T-helper 2 cell treated with Interferon-gamma antibody and Interleukin-4, amounts not matched to agents 5 μg/mL and 100 μg/mL, for 36 hours (primary cell): Measurements from ENCODE around the gene FBXL13.
"Not testable (repeated sequence)": the region's sequence is repeated elsewhere in the genome, so short reads cannot be mapped to it uniquely, and the experiment has no call there.

ENCODE experiments used
- DNase-seq: peaks from one replicate; pipeline ENCODE4 v3.0.0; 2021; ENCODE audit warnings: low spot score
- H3K27ac Mint-ChIP-seq: one replicate; pipeline ENCODE4 v1.8.0; 2021; ENCODE audit warnings: mild to moderate bottlenecking, mixed read lengths
- H3K27me3 Mint-ChIP-seq: one replicate; pipeline ENCODE4 v1.8.0; 2021; ENCODE audit warnings: low read depth, mixed read lengths
- H3K36me3 Mint-ChIP-seq: one replicate; pipeline ENCODE4 v1.8.0; 2021; ENCODE audit warnings: low read depth, mixed read lengths
- H3K4me1 Mint-ChIP-seq: one replicate; pipeline ENCODE4 v1.8.0; 2021; ENCODE audit warnings: low read depth, mixed read lengths
- H3K4me3 Mint-ChIP-seq: one replicate; pipeline ENCODE4 v1.8.0; 2022; ENCODE audit warnings: mild to moderate bottlenecking, moderate library complexity, mixed read lengths
- H3K9me3 Mint-ChIP-seq: one replicate; pipeline ENCODE4 v1.8.0; 2021; ENCODE audit warnings: mixed read lengths

The FBXL13 gene

DNA sequence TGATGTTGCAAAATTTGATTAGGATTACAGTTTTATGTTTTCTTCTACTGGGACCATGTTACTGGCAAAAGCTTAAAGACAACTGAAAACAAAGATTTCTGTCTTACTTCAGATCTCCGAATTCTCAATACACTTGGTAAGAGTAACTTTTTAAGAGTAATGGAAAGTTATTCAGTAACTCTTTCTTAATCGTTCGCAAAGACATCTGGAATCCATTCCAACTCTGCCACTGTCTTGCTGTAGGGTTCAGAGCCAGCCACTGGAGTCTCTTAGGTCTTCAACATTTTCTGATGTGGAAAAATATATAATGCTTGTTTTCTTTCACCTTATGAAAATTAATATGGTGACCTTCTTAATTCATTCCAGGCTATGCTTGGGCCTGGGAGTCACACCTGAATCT, 295.9 kb downstream of the FBXL13 start:
- not testable (repeated sequence) for H3K4me3 Mint-ChIP-seq, H3K27me3 Mint-ChIP-seq, H3K9me3 Mint-ChIP-seq, H3K4me1 Mint-ChIP-seq, H3K27ac Mint-ChIP-seq, DNase-seq
- H3K36me3 Mint-ChIP-seq, result peaks cover 12% of the 10 kb centered on the region

DNA sequence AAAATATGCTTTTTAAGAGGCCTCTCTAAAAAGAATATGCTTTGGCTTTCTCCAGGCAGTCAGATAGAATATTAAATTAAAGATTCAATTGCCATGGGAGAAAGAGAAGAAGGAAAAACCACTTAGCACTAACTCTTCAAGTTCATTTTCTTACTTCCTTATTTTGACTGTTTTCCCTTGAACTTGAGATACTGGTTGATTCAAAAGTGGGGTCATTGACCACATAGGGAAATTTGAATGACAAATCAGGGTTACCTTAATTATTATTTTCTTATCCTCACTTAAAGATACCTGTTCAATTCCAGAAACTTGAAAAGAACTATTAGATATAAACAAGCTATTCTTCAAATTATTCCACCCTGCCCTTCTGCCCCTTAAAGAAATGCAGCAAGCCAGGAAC, 298.4 kb downstream of the FBXL13 start:
- H3K4me3 Mint-ChIP-seq, H3K4me1 Mint-ChIP-seq, H3K9me3 Mint-ChIP-seq, H3K27ac Mint-ChIP-seq, DNase-seq, H3K27me3 Mint-ChIP-seq: not testable (repeated sequence)
- H3K36me3 Mint-ChIP-seq, result peaks cover 10% of the 10 kb centered on the region

DNA sequence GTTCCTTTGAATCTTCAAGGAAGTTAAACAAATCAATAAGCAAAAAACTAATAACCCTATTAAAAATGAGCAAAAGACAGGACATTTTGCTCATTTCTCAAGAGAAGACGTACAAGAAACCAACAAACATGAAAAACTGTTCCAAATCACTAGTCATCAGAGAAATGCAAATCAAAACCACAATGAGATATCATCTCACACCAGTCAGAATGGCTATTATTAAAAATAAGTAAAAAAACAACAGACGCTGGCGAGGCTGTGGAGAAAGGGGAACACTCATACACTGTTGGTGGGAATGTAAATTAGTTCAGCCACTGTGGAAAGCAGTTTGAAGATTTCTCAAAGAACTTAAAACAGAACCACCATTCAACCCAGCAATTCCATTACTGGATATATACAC, 304.1 kb downstream of the FBXL13 start:
- H3K9me3 Mint-ChIP-seq, DNase-seq, H3K27me3 Mint-ChIP-seq, H3K36me3 Mint-ChIP-seq, H3K4me1 Mint-ChIP-seq, H3K4me3 Mint-ChIP-seq, H3K27ac Mint-ChIP-seq: not testable (repeated sequence)

DNA sequence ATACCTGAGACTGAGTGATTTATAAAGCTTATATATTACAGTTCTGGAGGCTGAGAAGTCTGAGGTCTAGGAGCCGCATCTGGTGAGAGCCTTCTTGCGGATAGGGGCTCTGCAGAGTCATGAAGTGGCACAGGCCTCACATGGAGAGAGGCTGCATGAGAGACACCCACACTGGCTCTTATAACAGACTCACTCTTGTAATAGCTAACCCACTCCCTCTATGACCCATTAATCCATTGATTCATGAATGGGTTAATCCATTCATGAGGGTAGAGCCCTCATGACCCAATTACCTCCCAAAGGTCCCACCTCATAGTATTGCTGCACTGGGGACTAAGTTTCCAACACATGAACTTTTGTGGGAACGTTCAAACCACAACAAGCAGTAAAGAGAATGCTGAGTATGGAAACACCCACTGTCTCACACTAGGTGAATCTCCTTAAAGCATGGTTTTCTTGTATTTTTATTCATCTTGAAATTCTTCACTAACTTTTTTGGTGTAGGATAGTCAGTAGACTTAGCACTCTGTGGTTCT, 304.9 kb downstream of the FBXL13 start:
- not testable (repeated sequence) for H3K4me3 Mint-ChIP-seq, H3K27ac Mint-ChIP-seq, DNase-seq, H3K9me3 Mint-ChIP-seq, H3K27me3 Mint-ChIP-seq, H3K4me1 Mint-ChIP-seq, H3K36me3 Mint-ChIP-seq

DNA sequence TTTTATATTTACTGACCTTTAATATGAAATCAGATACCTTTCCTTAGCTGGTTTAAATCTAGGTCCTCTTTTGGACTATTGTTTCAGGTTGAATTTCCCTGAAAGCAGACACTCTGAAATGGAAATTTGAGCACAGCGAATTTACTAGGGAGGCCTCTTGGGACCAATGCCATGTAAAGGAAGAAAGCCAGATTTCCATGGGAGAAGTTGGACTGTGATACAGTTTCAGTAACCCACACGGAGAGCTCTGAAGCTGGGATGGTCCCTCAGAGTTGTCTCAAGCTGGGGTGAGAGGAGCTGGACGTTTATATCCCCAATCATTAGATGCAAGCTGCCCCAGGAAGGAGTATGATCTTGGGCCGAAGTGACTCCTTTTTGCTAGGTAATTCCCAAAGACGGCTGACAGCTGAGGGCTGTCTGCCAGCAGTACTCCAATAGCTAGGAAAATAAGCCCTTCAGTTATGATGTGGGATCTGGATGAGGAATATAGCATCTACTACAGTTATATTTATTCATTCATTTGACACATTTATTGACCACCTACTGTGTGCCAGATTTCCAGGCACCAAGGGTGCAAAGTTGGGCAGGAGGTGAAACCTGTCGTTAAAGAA, 311.2 kb downstream of the FBXL13 start:
- H3K36me3 Mint-ChIP-seq, result not testable (repeated sequence)

More for the DNA sequence above, 311.2 kb downstream of the FBXL13 start:
- H3K9me3 Mint-ChIP-seq, DNase-seq, H3K4me3 Mint-ChIP-seq, H3K27me3 Mint-ChIP-seq, H3K4me1 Mint-ChIP-seq, H3K27ac Mint-ChIP-seq: not testable (repeated sequence)
